Measurements from ENCODE around the gene PIK3R1. TPM values are rescaled to one million over a fixed set of nuclear protein-coding genes. Genes with fewer than 3 reads are reported as not detected.
A peak's percentile ranks its signal among the peaks of the same experiment; 100 is the strongest.

The PIK3R1 gene
- total RNA-seq, 6 donors from 2014 or later, result 52.3 to 112 (median 92.5) TPM

- Histone ChIP-seq H3K9me3 (no peaks in the 10 kb centered on the region), H3K36me3 (no peaks in the 10 kb centered on the region), H3K27ac (peak overlapping the region; percentile 31 to 83 (median 72)), H3K4me3 (no peak overlapping the region), H3K27me3 (no peaks in the 10 kb centered on the region), H3K4me1 (peaks cover 50 to 62% (median 51%) of the 10 kb centered on the region in 4 donors)
- DNase-seq, result peak in 1 of 2 donors; percentile 60
- peak in 1 of 2 donors; percentile 70 for ATAC-seq (ENCODE audit: low FRiP score in 2 of 2)
- WGBS, 2 donors, result 29 to 41% methylated on average over 5 of the region's 5 CpGs
- TF ChIP-seq POLR2AphosphoS5 (IDR thresholded peaks at IDR 0.05) (no peak), POLR2A (IDR thresholded peaks at IDR 0.05) (no peak), CTCF (IDR thresholded peaks at IDR 0.05) (no peak), EP300 (IDR thresholded peaks at IDR 0.05) (no peak)
These were observed 35.2 kb downstream of the PIK3R1 start for GRCh38 chr5:68250661-68251298.

- H3K4me1 ChIP-seq, result peaks cover 50 to 66% (median 54%) of the 10 kb centered on the region in 4 donors
- DNase-seq, result peak in 1 of 2 donors; percentile 62
- H3K36me3 ChIP-seq, result no peaks in the 10 kb centered on the region
- TF ChIP-seq CTCF (IDR thresholded peaks at IDR 0.05) (no peak), POLR2A (IDR thresholded peaks at IDR 0.05) (no peak), POLR2AphosphoS5 (IDR thresholded peaks at IDR 0.05) (no peak), EP300 (IDR thresholded peaks at IDR 0.05) (no peak)
- ATAC-seq (ENCODE audit: low FRiP score in 2 of 2), result peak in 1 of 2 donors; percentile 16
- WGBS, 2 donors, result 19 to 24% methylated on average over 4 of the region's 4 CpGs
- no peaks in the 10 kb centered on the region for H3K27me3 ChIP-seq
- H3K27ac ChIP-seq, result peak overlapping the region; percentile 31 to 83 (median 72)
- H3K4me3 ChIP-seq, result no peak overlapping the region
- H3K9me3 ChIP-seq, result no peaks in the 10 kb centered on the region
These were observed 35.8 kb downstream of the PIK3R1 start for GRCh38 chr5:68251386-68251785.

GRCh38 chr5:68251804-68252522 is 36.4 kb downstream of the PIK3R1 start:
- peak overlapping the region; percentile 31 to 83 (median 72) for H3K27ac ChIP-seq
- TF ChIP-seq POLR2AphosphoS5 (IDR thresholded peaks at IDR 0.05) (peak in 1 of 2 donors; percentile 42), POLR2A (IDR thresholded peaks at IDR 0.05) (no peak)
- H3K4me3 ChIP-seq, result no peak overlapping the region
- ATAC-seq (ENCODE audit: low FRiP score in 2 of 2) (peak; percentile 61 to 85), DNase-seq (no peak)
- 69 to 71% methylated on average over 6 of the region's 6 CpGs for WGBS, 2 donors
- no peaks in the 10 kb centered on the region for H3K27me3 ChIP-seq
- H3K36me3 ChIP-seq, result no peaks in the 10 kb centered on the region
- no peaks in the 10 kb centered on the region for H3K9me3 ChIP-seq
- H3K4me1 ChIP-seq, result peaks cover 53 to 70% (median 58%) of the 10 kb centered on the region in 4 donors

- 47 to 51% methylated on average over 6 of the region's 6 CpGs for WGBS, 2 donors
- DNase-seq (peak in 1 of 2 donors; percentile 66), ATAC-seq (ENCODE audit: low FRiP score in 2 of 2) (peak; percentile 74 to 82)
- H3K4me3 ChIP-seq, result no peak overlapping the region
- TF ChIP-seq POLR2AphosphoS5 (IDR thresholded peaks at IDR 0.05), result no peak
- peak; percentile 63 to 81 (median 75) for TF ChIP-seq CTCF (IDR thresholded peaks at IDR 0.05)
- peak overlapping the region; percentile 2 to 83 (median 72) for H3K27ac ChIP-seq
- H3K9me3 ChIP-seq, result no peaks in the 10 kb centered on the region
- H3K36me3 ChIP-seq, result no peaks in the 10 kb centered on the region
- H3K27me3 ChIP-seq, result no peaks in the 10 kb centered on the region
- peaks cover 57 to 80% (median 66%) of the 10 kb centered on the region in 4 donors for H3K4me1 ChIP-seq
These were observed 37.4 kb downstream of the PIK3R1 start for GRCh38 chr5:68252673-68253623.
